Brain microvascular endothelial cell (primary cell): ENCODE data around the gene BEGAIN.

ENCODE experiments used
- DNase-seq: peaks from one replicate; pipeline ENCODE4 v3.0.0-alpha.2; 2020
- H3K27ac ChIP-seq: fragments of 250-450 bp; sonication (Bioruptor Pico); 2 replicates; pipeline ENCODE4 v1.5.1; 2020; ENCODE audit warnings: mild to moderate bottlenecking, moderate library complexity
- H3K27me3 ChIP-seq: fragments of 250-450 bp; sonication (Bioruptor Pico); replicated peaks from 2 replicates; pipeline ENCODE4 v1.5.1; 2020; ENCODE audit warnings: mild to moderate bottlenecking
- H3K36me3 ChIP-seq: fragments of 250-450 bp; sonication (Bioruptor Pico); replicated peaks from 2 replicates; pipeline ENCODE4 v1.5.1; 2020; ENCODE audit warnings: mild to moderate bottlenecking
- H3K4me3 ChIP-seq: 2 replicates; pipeline ENCODE4 v1.5.1; 2011; ENCODE audit warnings: low read depth, mild to moderate bottlenecking, control low read depth, low read length, moderate library complexity
- in situ Hi-C: cut with HindIII; loops from 2 replicates; pipeline ENCODE4 v1.10.0; 2017; ENCODE audit warnings: low sequenced_read_pairs, low pct_ligation_motif_present
- TF ChIP-seq, protein P1 (sequence below): IDR thresholded peaks from 2 replicates; pipeline ENCODE4 v1.5.1; 2011; ENCODE audit warnings: low read depth, mild to moderate bottlenecking, moderate library complexity, low read length, control low read depth, inconsistent platforms; ENCODE audit errors: missing control alignments

Gene BEGAIN

DNA sequence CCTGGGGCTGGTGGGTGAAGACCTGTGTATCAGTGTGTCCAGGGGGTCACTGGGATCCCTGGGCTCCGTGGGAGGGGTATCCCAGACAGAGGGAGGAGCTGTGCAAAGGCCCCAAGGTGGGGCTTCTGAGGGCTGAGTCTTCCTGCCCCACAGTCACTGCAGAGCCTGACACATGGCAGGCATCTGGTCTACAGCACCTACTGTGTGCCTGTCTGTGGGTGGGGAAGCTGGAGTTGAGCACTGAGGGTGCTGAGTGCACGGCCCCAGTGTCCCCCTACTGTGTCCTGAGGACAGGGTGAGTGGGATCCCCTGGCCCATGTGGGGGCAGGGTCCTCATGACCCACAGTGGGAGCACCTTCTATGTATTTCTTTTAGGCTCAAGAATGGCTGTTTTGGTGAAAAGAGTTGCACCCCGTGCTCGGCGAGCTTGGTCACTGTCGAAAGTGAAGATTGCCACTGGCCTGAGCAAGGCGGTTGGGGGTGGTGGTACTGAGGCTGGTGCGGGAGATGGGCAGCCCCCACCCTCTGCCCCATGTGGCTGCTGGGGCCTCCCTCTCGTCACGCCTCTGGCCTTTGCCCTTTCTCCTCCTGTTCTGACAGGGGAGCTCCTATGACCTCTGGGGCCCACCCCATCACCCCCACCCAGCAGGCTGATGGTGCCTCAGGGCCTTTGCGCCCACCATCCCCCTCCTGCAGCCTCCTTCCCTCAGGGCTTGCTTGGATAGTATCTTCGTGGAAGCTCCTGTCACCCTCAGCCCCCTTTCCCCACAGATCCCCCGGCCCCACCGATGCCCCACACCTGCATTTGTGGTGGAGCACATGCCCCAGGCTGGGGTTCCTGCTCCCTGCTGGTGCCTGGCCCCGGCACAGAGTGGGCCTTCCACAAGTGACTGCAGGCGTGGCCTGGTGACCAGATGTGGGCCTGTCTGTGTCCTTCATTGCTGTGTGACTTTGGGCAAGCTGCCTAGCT lies 55.8 kb downstream of the BEGAIN start:
- Histone ChIP-seq H3K27me3 (no peaks in the 10 kb centered on the region), H3K27ac (no peak overlapping the region), H3K4me3 (no peak overlapping the region), H3K36me3 (peaks cover 3% of the 10 kb centered on the region)
- in situ Hi-C loops: no loop called here
- TF ChIP-seq, protein P1, sequence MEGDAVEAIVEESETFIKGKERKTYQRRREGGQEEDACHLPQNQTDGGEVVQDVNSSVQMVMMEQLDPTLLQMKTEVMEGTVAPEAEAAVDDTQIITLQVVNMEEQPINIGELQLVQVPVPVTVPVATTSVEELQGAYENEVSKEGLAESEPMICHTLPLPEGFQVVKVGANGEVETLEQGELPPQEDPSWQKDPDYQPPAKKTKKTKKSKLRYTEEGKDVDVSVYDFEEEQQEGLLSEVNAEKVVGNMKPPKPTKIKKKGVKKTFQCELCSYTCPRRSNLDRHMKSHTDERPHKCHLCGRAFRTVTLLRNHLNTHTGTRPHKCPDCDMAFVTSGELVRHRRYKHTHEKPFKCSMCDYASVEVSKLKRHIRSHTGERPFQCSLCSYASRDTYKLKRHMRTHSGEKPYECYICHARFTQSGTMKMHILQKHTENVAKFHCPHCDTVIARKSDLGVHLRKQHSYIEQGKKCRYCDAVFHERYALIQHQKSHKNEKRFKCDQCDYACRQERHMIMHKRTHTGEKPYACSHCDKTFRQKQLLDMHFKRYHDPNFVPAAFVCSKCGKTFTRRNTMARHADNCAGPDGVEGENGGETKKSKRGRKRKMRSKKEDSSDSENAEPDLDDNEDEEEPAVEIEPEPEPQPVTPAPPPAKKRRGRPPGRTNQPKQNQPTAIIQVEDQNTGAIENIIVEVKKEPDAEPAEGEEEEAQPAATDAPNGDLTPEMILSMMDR: no peak
- no peak for DNase-seq

DNA sequence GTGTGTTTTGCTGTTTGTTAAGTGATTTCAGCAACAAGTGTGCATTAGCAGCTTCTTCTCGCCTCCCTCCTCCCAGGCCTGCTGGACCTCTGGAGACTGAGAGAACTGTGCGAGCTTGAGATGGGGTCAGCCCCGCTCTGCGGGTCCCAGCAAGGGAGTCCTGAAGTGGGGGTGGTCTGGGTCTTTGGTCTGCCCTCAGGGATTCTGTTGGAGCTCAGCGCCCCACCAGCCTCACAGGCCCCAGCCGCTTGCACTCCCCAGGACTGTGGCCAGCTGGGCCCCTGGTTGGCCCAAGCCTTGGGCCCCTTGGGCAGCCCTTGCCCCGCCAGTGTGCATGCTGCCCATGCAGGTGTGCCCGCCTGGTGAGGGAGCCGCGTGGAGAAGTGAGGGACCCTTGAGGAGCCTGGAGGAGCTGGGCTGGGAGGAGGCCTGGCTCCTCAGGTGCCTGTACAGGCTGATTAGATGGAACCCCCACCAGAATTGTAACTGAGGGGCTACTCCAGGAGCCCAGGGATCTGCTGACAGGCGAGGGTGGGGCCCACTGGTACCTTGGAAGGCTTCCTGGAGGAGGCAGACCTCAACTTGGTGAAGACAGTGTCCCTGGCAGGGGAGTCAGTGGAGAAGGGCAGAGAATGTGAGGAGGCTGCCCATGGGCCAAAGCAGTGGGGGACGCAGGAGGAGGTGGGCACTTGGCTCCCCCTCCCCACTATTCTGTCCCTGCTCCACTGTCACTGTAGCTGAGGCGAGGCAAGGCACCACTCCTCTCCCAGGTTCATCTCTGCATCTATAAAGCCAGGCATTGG lies 56.7 kb downstream of the BEGAIN start:
- Histone ChIP-seq H3K4me3 (no peak overlapping the region), H3K27ac (no peak overlapping the region), H3K36me3 (peaks cover 3% of the 10 kb centered on the region), H3K27me3 (no peaks in the 10 kb centered on the region)
- in situ Hi-C loops: no loop called here
- no peak for DNase-seq
- TF ChIP-seq, protein P1: no peak

DNA sequence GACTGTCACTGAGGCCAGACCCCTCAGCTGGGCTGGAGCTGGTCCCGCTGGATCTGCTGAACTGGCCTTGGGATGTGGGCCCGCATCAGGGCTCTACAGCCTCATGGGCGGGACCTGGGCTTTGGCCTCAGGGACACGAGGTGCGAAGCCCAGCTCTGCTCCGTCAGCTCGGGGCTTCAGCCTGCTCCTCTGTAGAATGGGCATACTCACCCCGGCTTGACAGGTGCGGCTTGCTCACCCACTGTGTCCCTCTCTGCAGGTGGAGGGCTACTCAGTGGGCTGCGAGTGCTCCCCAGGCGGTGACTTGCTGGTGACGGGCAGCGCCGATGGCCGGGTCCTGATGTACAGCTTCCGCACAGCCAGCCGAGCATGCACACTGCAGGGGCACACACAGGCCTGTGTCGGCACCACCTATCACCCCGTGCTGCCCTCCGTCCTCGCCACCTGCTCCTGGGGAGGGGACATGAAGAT lies 57.6 kb downstream of the BEGAIN start:
- no peak for DNase-seq

DNA sequence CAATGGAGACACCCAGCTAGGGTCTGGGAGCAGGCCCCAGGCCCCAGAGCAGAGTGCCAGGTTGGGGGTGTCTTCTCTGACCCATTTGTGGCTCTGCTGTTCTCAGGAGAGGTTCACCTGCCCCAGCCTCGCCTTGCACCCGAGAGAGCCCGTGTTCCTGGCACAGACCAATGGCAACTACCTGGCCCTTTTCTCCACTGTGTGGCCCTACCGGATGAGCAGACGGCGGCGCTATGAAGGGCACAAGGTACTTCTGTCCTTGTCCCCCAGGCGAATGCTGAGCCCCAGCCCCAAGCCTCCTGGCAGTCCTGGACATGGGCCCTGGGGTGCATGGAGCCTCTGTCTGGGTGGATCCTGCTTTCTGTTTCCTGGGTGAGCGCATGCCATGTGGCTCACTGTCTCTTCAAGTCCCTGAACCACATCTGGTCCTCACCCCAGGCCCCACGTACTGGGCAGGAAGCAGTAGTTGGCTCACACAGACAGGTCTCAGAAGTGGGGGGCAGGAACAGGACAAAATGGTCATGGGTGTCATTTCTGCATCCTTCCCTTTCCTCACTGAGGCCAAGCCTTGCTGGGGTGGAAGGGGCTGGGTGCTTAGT lies 58.2 kb downstream of the BEGAIN start:
- no peak for DNase-seq
- in situ Hi-C loops: no loop called here

More for the DNA sequence above, 57.6 kb downstream of the BEGAIN start:
- no peak overlapping the region for H3K27ac ChIP-seq
- H3K4me3 ChIP-seq: no peak overlapping the region
- TF ChIP-seq, protein P1: no peak
- H3K36me3 ChIP-seq: peaks cover 3% of the 10 kb centered on the region
- in situ Hi-C loops: no loop called here
- no peaks in the 10 kb centered on the region for H3K27me3 ChIP-seq

DNA sequence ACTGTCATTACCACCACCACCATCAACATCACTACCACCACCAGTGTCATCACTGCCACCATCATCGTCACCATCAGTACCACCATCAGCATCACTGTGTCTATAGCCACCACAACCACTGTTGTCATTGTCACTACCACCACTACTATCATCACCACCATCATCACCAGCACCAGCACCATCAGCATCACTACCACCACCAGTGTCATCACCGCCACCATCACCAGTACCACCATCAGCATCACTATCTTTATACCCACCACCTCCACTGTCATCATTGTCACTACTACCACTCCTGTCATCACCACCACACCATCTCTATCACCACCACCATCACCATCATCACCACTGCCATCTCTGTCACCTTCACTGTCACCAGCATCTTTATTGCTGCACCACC lies 60.6 kb downstream of the BEGAIN start:
- H3K36me3 ChIP-seq: peaks cover 3% of the 10 kb centered on the region
- H3K4me3 ChIP-seq: no peak overlapping the region
- in situ Hi-C loops: no loop called here
- TF ChIP-seq, protein P1: no peak
- DNase-seq: no peak
- H3K27ac ChIP-seq: no peak overlapping the region
- H3K27me3 ChIP-seq: no peaks in the 10 kb centered on the region

More for the DNA sequence above, 58.2 kb downstream of the BEGAIN start:
- Histone ChIP-seq H3K4me3 (no peak overlapping the region), H3K27me3 (no peaks in the 10 kb centered on the region), H3K36me3 (peaks cover 3% of the 10 kb centered on the region), H3K27ac (no peak overlapping the region)
- TF ChIP-seq, protein P1: no peak
